Suprapubic skin (tissue), 3 donors: Measurements from ENCODE around the gene MFAP5.

Experiments
- EP300 ChIP-seq: sonication (generic); formaldehyde crosslinking; IDR thresholded peaks from one replicate; pipeline ENCODE4 v1.6.1; 2017; ENCODE audit warnings: antibody characterized with exemption
- POLR2A ChIP-seq, 2 donors: fragments of 450-650 bp; IDR thresholded peaks; one replicate each; pipeline ENCODE4 v1.6.1; 2017; ENCODE audit warnings: antibody characterized with exemption in 2 of 2, mild to moderate bottlenecking in 2 of 2, moderate library complexity in 2 of 2
- TF ChIP-seq, protein P1 (sequence below), 2 donors: fragments of 200-600 bp in 1 of 2; fragments of 450-650 bp in 1 of 2; sonication (generic) in 1 of 2; IDR thresholded peaks; one replicate each; pipeline ENCODE4 v1.5.1; 2016 to 2019; ENCODE audit warnings: antibody characterized with exemption in 2 of 2, mild to moderate bottlenecking in 1 of 2, moderate library complexity in 1 of 2

DNA sequence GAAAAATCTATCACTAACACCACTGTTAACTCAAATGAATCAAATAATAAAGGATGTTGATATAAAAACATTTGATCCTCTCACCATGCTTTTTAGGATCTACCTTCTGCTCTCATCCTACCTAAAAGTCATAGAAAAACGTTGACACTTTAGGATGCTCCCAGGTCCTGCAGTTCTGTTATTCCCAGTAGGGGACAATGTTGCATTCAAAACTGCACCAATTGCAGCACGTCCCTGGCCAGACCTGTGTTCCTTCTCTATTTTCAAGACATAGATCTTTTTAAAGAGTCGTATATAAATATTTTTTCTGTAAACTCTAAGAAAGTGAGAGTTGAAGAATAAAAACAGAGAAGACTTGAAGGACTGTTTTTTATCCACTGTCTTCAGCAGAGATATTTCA, 58.8 kb downstream of the MFAP5 start:
- TF ChIP-seq EP300 (no peak), POLR2A (IDR thresholded peaks at IDR 0.05) (no peak)
- TF ChIP-seq, protein P1, sequence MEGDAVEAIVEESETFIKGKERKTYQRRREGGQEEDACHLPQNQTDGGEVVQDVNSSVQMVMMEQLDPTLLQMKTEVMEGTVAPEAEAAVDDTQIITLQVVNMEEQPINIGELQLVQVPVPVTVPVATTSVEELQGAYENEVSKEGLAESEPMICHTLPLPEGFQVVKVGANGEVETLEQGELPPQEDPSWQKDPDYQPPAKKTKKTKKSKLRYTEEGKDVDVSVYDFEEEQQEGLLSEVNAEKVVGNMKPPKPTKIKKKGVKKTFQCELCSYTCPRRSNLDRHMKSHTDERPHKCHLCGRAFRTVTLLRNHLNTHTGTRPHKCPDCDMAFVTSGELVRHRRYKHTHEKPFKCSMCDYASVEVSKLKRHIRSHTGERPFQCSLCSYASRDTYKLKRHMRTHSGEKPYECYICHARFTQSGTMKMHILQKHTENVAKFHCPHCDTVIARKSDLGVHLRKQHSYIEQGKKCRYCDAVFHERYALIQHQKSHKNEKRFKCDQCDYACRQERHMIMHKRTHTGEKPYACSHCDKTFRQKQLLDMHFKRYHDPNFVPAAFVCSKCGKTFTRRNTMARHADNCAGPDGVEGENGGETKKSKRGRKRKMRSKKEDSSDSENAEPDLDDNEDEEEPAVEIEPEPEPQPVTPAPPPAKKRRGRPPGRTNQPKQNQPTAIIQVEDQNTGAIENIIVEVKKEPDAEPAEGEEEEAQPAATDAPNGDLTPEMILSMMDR (IDR thresholded peaks at IDR 0.05) = no peak
